H9 (cell line): ENCODE measurements around the gene SMIM14. TPM values are rescaled to one million over a fixed set of nuclear protein-coding genes. Genes with fewer than 3 reads are reported as not detected.
A peak's percentile ranks its signal among the peaks of the same experiment; 100 is the strongest.

Source experiments
- DNase-seq: peaks from one replicate; pipeline ENCODE4 v3.0.0-alpha.2; 2017
- H2AFZ ChIP-seq: one replicate; pipeline ENCODE4 v1.6.1; 2013; ENCODE audit warnings: mild to moderate bottlenecking, low read length, control low read depth, moderate library complexity
- H2AK5ac ChIP-seq: 2 replicates; pipeline ENCODE4 v1.6.1; 2013; ENCODE audit warnings: low read length, control low read depth, mixed read lengths; ENCODE audit not compliant: insufficient read length
- H2BK120ac ChIP-seq: one replicate; pipeline ENCODE4 v1.6.1; 2013; ENCODE audit warnings: low read depth, mild to moderate bottlenecking, low read length, control low read depth, inconsistent platforms; ENCODE audit not compliant: poor library complexity, severe bottlenecking
- H2BK12ac ChIP-seq: 2 replicates; pipeline ENCODE4 v1.6.1; 2013; ENCODE audit warnings: low read length, control low read depth, mixed read lengths, low read depth; ENCODE audit not compliant: insufficient read length
- H2BK15ac ChIP-seq: 2 replicates; pipeline ENCODE4 v1.6.1; 2013; ENCODE audit warnings: low read depth, low read length, control low read depth
- H2BK20ac ChIP-seq: one replicate; pipeline ENCODE4 v1.6.1; 2013; ENCODE audit warnings: low read depth, mild to moderate bottlenecking, low read length, control low read depth, inconsistent platforms; ENCODE audit not compliant: poor library complexity, severe bottlenecking
- H2BK5ac ChIP-seq: 2 replicates; pipeline ENCODE4 v1.6.1; 2013; ENCODE audit warnings: low read length, control low read depth, mixed read lengths; ENCODE audit not compliant: insufficient read length
- H3K14ac ChIP-seq: 2 replicates; pipeline ENCODE4 v1.6.1; 2013; ENCODE audit warnings: low read length, control low read depth; ENCODE audit not compliant: insufficient read depth
- H3K18ac ChIP-seq: 2 replicates; pipeline ENCODE4 v1.6.1; 2013; ENCODE audit warnings: low read depth, mild to moderate bottlenecking, mixed read lengths, low read length, control low read depth; ENCODE audit not compliant: insufficient read length
- H3K23ac ChIP-seq: 2 replicates; pipeline ENCODE4 v1.6.1; 2013; ENCODE audit warnings: low read length, control low read depth, mixed read lengths, low read depth; ENCODE audit not compliant: insufficient read length
- H3K23me2 ChIP-seq: 2 replicates; pipeline ENCODE4 v1.6.1; 2013; ENCODE audit warnings: low read depth, mild to moderate bottlenecking, mixed read lengths, low read length, control low read depth; ENCODE audit not compliant: insufficient read length, poor library complexity, severe bottlenecking
- H3K27ac ChIP-seq: 2 replicates; pipeline ENCODE4 v1.5.1; 2013; ENCODE audit warnings: low read length, control low read depth, mixed read lengths, low read depth; ENCODE audit not compliant: insufficient read length
- H3K27me3 ChIP-seq: 2 replicates; pipeline ENCODE4 v1.6.1; 2013; ENCODE audit warnings: low read length, control low read depth, inconsistent platforms; ENCODE audit not compliant: insufficient read depth
- H3K4ac ChIP-seq: 2 replicates; pipeline ENCODE4 v1.6.1; 2013; ENCODE audit warnings: low read depth, mild to moderate bottlenecking, control low read depth, inconsistent platforms, low read length, moderate library complexity
- H3K4me1 ChIP-seq: 2 replicates; pipeline ENCODE4 v1.6.1; 2013; ENCODE audit warnings: low read length, control low read depth, inconsistent platforms; ENCODE audit not compliant: insufficient read depth
- H3K4me2 ChIP-seq: 2 replicates; pipeline ENCODE4 v1.6.1; 2013; ENCODE audit warnings: low read length, control low read depth, mixed read lengths; ENCODE audit not compliant: insufficient read length, insufficient read depth
- H3K56ac ChIP-seq: 2 replicates; pipeline ENCODE4 v1.6.1; 2013; ENCODE audit warnings: low read depth, mild to moderate bottlenecking, mixed read lengths, low read length, control low read depth; ENCODE audit not compliant: insufficient read length
- H3K79me1 ChIP-seq: 2 replicates; pipeline ENCODE4 v1.6.1; 2013; ENCODE audit warnings: low read depth, mild to moderate bottlenecking, moderate library complexity, low read length, control low read depth, inconsistent platforms; ENCODE audit not compliant: insufficient read depth, poor library complexity, severe bottlenecking
- H3K79me2 ChIP-seq: 2 replicates; pipeline ENCODE4 v1.6.1; 2013; ENCODE audit warnings: low read length, control low read depth, inconsistent platforms; ENCODE audit not compliant: insufficient read depth
- H3K9ac ChIP-seq: 2 replicates; pipeline ENCODE4 v1.6.1; 2013; ENCODE audit warnings: low read length, control low read depth, mixed read lengths; ENCODE audit not compliant: insufficient read length; ENCODE audit errors: extremely low read depth
- H3K9me3 ChIP-seq: one replicate; pipeline ENCODE4 v1.6.1; 2013; ENCODE audit warnings: low read depth, low read length, inconsistent platforms; ENCODE audit not compliant: control insufficient read depth
- H3T11ph ChIP-seq: one replicate; pipeline ENCODE4 v1.6.1; 2013; ENCODE audit warnings: mild to moderate bottlenecking, low read length, control low read depth, inconsistent platforms
- H4K20me1 ChIP-seq: one replicate; pipeline ENCODE4 v1.6.1; 2013; ENCODE audit not compliant: control insufficient read depth, insufficient read length, insufficient read depth
- H4K5ac ChIP-seq: 2 replicates; pipeline ENCODE4 v1.6.1; 2013; ENCODE audit warnings: low read depth, mild to moderate bottlenecking, mixed read lengths, low read length, control low read depth; ENCODE audit not compliant: insufficient read length
- H4K8ac ChIP-seq: replicated peaks from 2 replicates; pipeline ENCODE4 v1.6.1; 2013; ENCODE audit warnings: low read length, control low read depth, mixed read lengths, low read depth; ENCODE audit not compliant: insufficient read length
- H4K91ac ChIP-seq: 2 replicates; pipeline ENCODE4 v1.6.1; 2013; ENCODE audit warnings: low read depth, mild to moderate bottlenecking, moderate library complexity, mixed read lengths, low read length, control low read depth; ENCODE audit not compliant: insufficient read length
- H3K27ac Mint-ChIP-seq, 3 experiments: 2 replicates in 2 of 3; 3 replicates in 1 of 3; pipeline ENCODE4 v1.8.0; 2020 to 2021; ENCODE audit warnings: mixed read lengths in 3 of 3, mild to moderate bottlenecking in 1 of 3, moderate library complexity in 1 of 3
- H3K27me3 Mint-ChIP-seq: 2 replicates; pipeline ENCODE4 v1.8.0; 2021; ENCODE audit warnings: low read depth, mild to moderate bottlenecking, moderate library complexity, mixed read lengths
- H3K36me3 Mint-ChIP-seq, 3 experiments: 2 replicates in 2 of 3; 3 replicates in 1 of 3; pipeline ENCODE4 v1.8.0; 2020 to 2021; ENCODE audit warnings: low read depth in 3 of 3, mixed read lengths in 3 of 3; ENCODE audit not compliant: insufficient read depth in 1 of 3
- H3K4me1 Mint-ChIP-seq, 2 experiments: 2 replicates each; pipeline ENCODE4 v1.8.0; 2020; ENCODE audit warnings: mixed read lengths in 2 of 2
- H3K4me3 Mint-ChIP-seq, 2 experiments: 2 replicates in 1 of 2; 3 replicates in 1 of 2; pipeline ENCODE4 v1.8.0; 2020 to 2021; ENCODE audit warnings: mild to moderate bottlenecking in 2 of 2, mixed read lengths in 2 of 2, moderate library complexity in 1 of 2
- H3K9me3 Mint-ChIP-seq, 2 experiments: 2 replicates in 1 of 2; 3 replicates in 1 of 2; pipeline ENCODE4 v1.8.0; 2020; ENCODE audit warnings: mild to moderate bottlenecking in 2 of 2, mixed read lengths in 2 of 2, moderate library complexity in 1 of 2
- WGBS: extraction: QIAGEN DNeasy Blood & Tissue Kit; methylation state at CpG from one replicate; pipeline ENCODE4 v1.1.7; 2013; ENCODE audit warnings: missing lambda C conversion rate, low lambda C conversion rate, mixed read lengths; ENCODE audit not compliant: insufficient read length; ENCODE audit errors: extremely low coverage; 5-methylcytosine and 5-hydroxymethylcytosine counted together
- total RNA-seq: library from RNA; stranded (reverse); gene quantifications from 2 replicates; pipeline ENCODE4 v1.2.1, GENCODE V29; 2021
- TF ChIP-seq, protein P1 (sequence below): fragments of 200-600 bp; sonication (generic); conservative IDR thresholded peaks from 3 replicates; pipeline ENCODE4 v1.8.0; 2021; ENCODE audit warnings: antibody characterized with exemption, mild to moderate bottlenecking

SMIM14 gene
- total RNA-seq, 1 experiment from 2014 or later = 19.4 TPM

DNA sequence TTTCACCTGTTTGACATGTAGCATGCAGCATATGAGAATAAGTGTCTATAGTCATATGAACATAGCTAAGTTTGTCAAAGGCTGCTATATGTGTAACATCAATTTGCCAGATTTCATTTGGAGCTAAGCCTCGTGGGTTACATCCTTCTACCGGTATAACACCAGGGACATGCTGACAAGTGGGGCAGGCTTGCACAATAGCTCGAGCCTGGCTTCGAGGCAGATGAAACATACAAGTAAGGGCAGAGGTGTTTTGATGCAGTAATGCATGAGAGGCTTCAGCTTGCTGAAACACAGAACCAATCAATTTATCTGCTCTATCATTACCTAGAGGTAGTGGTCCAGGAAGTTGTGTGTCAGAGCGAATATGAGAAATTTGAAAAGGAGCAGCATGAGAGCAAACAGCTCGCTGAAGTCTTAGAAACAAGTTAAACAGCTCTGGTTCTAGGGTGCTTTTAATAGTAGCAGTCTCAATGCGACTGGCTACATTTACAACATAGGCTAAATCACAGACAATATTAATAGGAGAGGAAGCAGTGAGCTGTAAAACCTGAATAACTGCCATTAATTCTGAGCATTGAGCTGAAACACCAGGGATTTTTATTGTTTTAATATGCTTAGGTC, 96.6 kb downstream of the SMIM14 start:
- H3K27me3 Mint-ChIP-seq = no peaks in the 10 kb centered on the region
- no peak overlapping the region for H3K23ac ChIP-seq
- H3K56ac ChIP-seq = no peak overlapping the region
- H3K4me2 ChIP-seq = no peak overlapping the region
- no peak overlapping the region for H3T11ph ChIP-seq
- no peak overlapping the region for H2AK5ac ChIP-seq
- H3K14ac ChIP-seq = no peak overlapping the region
- H3K79me2 ChIP-seq = no peaks in the 10 kb centered on the region
- no peaks in the 10 kb centered on the region for H4K20me1 ChIP-seq
- H4K8ac ChIP-seq = no peak overlapping the region
- no peak overlapping the region for H4K91ac ChIP-seq
- no peak for DNase-seq
- no peaks in the 10 kb centered on the region for H3K9me3 Mint-ChIP-seq
- TF ChIP-seq, protein P1, sequence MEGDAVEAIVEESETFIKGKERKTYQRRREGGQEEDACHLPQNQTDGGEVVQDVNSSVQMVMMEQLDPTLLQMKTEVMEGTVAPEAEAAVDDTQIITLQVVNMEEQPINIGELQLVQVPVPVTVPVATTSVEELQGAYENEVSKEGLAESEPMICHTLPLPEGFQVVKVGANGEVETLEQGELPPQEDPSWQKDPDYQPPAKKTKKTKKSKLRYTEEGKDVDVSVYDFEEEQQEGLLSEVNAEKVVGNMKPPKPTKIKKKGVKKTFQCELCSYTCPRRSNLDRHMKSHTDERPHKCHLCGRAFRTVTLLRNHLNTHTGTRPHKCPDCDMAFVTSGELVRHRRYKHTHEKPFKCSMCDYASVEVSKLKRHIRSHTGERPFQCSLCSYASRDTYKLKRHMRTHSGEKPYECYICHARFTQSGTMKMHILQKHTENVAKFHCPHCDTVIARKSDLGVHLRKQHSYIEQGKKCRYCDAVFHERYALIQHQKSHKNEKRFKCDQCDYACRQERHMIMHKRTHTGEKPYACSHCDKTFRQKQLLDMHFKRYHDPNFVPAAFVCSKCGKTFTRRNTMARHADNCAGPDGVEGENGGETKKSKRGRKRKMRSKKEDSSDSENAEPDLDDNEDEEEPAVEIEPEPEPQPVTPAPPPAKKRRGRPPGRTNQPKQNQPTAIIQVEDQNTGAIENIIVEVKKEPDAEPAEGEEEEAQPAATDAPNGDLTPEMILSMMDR = no peak
- no peak overlapping the region for H3K9ac ChIP-seq
- H2BK5ac ChIP-seq = no peak overlapping the region
- H2BK120ac ChIP-seq = no peak overlapping the region
- no peaks in the 10 kb centered on the region for H3K23me2 ChIP-seq
- H3K4me3 Mint-ChIP-seq = no peak overlapping the region
- peaks cover 0 to under 1% (median 0%) of the 10 kb centered on the region in 3 experiments; a peak in 2 of 7 replicates for H3K36me3 Mint-ChIP-seq
- peak overlapping the region in 1 of 3 experiments; percentile 52; a peak in 3 of 7 replicates for H3K27ac Mint-ChIP-seq
- no peaks in the 10 kb centered on the region for H3K79me1 ChIP-seq
- no peaks in the 10 kb centered on the region; the same call in 1 of the 2 replicates for H3K4me1 ChIP-seq
- H2BK20ac ChIP-seq = no peak overlapping the region
- peaks cover 21 to 25% of the 10 kb centered on the region in 2 experiments for H3K4me1 Mint-ChIP-seq
- no peaks in the 10 kb centered on the region for H3K9me3 ChIP-seq
- no peaks in the 10 kb centered on the region for H3K27me3 ChIP-seq
- H2BK12ac ChIP-seq = no peak overlapping the region
- H3K27ac ChIP-seq = no peak overlapping the region
- H3K4ac ChIP-seq = no peak overlapping the region
- H4K5ac ChIP-seq = no peak overlapping the region
- H3K18ac ChIP-seq = no peak overlapping the region
- no CpG with 5 or more reads among the region's 7 CpGs for WGBS
- no peak overlapping the region for H2AFZ ChIP-seq
- no peak overlapping the region for H2BK15ac ChIP-seq
